GM18499 (cell line): ENCODE measurements around the gene ESRRA.

Experiments
- ATAC-seq: cut with Tn5 transposase; IDR thresholded peaks from one replicate; pipeline ENCODE4 v1.9.1; 2021; ENCODE audit warnings: moderate number of reproducible peaks; ENCODE audit not compliant: insufficient read depth, unreplicated experiment

The ESRRA gene

GRCh38 chr11:64291262-64291751 lies 14.0 kb upstream of the ESRRA start, which contains the start of gene KCNK4:
Gene KCNK4, plus strand, starts transcription at chr11:64291302. Its CDS starts 1,717 bp downstream, at chr11:64293019.
- ATAC-seq = no peak

GRCh38 chr11:64291752-64292459 lies 13.4 kb upstream of the ESRRA start:
- ATAC-seq = no peak

- no peak for ATAC-seq
Measured at GRCh38 chr11:64292460-64293254, 12.7 kb upstream of the ESRRA start.

- ATAC-seq = no peak
Measured at GRCh38 chr11:64294774-64295173, 10.6 kb upstream of the ESRRA start.

- no peak for ATAC-seq
Measured at GRCh38 chr11:64295760-64296159, 9.6 kb upstream of the ESRRA start.

- no peak for ATAC-seq
Measured at GRCh38 chr11:64296236-64296635, 9.1 kb upstream of the ESRRA start.

- no peak for ATAC-seq
Measured at GRCh38 chr11:64296830-64297698, 8.3 kb upstream of the ESRRA start.

GRCh38 chr11:64297699-64298358 lies 7.5 kb upstream of the ESRRA start:
- ATAC-seq = no peak

GRCh38 chr11:64298966-64299846 lies 6.1 kb upstream of the ESRRA start:
- no peak for ATAC-seq

- no peak for ATAC-seq
Measured at GRCh38 chr11:64299847-64300648, 5.3 kb upstream of the ESRRA start, which contains the start of gene CATSPERZ. Gene CATSPERZ, plus strand, starts transcription at chr11:64300358. Its CDS starts 53 bp downstream, at chr11:64300411.

GRCh38 chr11:64303109-64304031 lies 2.0 kb upstream of the ESRRA start:
- ATAC-seq = no peak

- no peak for ATAC-seq
Measured at GRCh38 chr11:64304032-64304315, 1.4 kb upstream of the ESRRA start.

- peak; percentile 27 for ATAC-seq
Measured at GRCh38 chr11:64304316-64305072, 830 bp upstream of the ESRRA start.

- ATAC-seq = no peak
Measured at GRCh38 chr11:64305691-64306562, 603 bp downstream of the ESRRA start.

GRCh38 chr11:64306563-64306875 lies 1.2 kb downstream of the ESRRA start:
- no peak for ATAC-seq
